ENCODE data around the gene PROKR2.

Gene PROKR2

DNA sequence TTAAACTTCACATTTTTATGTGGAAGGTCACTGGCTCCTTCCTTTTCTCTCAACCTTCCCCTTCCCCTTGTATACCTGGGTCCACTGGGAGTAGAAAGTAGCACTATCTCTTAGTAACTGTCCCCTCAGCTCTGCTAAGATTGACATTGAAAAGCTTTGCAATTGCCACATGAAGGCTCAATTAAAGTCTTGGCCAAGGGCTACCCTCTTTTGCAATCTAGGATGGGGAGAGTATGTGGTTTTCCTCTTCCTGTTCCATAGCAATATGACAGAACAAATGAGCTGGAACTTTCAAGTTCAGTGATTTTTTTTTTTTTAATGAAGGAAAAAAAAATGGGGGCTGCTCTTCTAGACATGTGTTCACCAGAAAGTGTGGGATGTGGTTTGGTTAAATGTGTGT, 37.1 kb downstream of the PROKR2 start:
- DNase-seq = peak; percentile 85

DNA sequence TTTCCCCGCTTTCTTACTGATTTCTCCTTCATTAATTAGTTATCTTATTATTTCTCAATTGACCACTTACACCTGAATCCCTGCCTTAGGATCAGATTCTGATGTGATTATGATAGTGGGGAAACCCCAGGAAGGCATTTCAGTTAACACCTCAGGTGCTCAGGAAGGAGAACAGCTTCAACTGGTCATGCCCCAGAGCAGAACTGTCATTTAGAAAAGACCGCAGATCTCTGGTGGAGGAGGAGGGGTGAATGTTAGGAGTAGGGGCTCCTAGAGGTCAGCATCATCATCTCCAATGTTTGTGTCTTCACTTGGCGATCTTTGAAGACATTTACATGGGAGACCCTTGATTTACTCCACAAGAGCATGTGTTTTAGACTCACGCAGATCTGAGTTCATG, 44.5 kb downstream of the PROKR2 start:
- no peak for DNase-seq

DNA sequence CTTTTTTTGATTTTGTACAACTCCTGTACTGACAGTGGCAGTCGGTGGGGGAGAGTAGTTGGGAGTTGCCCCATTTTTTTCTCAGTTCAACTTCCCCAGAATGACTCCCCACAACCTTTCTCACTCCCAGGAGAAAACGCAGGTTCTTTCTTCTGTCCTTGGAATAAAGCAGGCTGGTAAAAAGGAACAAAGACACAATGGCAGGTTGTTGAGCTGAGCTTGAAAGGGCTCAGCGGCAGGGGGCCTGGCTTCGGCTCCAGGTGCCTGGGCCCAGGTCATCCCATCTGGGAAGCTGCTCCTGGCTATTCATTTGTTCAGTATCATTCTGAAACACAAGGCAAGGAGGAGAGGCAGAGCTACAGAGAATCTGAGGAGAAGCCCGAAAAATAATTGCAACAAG, 46.2 kb downstream of the PROKR2 start:
- no peak for DNase-seq

DNA sequence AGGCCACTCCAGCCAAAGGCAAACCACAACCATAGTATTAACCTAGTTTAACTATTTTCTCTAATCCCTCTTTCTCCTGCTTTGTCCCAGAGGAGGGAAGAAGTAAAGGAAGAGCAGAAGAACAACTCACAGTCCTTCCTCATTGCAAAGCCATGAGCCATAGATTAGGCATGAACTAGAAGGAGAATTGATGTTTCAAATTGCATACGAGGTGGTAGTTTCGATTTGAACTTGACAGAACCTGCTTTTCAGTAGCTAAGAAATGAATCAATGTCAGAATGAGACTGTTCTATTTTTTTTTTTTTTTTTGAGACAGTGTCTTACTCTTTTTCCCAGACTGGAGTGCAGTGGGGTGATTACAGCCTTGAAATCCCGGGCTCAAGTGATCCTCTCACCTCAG, 48.3 kb downstream of the PROKR2 start:
- no peak for DNase-seq

DNA sequence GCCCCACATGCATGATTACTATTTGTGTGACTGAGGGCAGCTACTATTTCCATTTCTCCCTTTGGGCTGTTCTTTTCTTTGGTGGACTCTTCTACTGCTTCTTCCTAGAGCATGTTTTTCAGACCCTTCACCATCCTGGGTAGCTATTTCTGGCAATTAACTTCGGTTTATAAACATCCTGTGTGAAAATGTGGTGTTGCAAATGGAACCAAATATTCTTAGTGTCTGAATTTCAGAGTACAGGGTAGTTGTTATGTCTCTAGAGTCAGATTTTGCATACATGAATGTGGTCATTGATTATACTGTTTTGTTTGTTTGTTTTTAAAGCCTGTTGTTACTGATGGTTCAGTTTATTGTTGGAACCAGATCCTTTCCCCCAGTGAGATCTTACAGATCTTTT, 49.7 kb downstream of the PROKR2 start:
- DNase-seq = no peak

Data from MV-4-11 (cell line).